HepG2 (cell line): ENCODE data around the gene MXI1. TPM values are rescaled to one million over a fixed set of nuclear protein-coding genes. Genes with fewer than 3 reads are reported as not detected.
A peak's percentile ranks its signal among the peaks of the same experiment; 100 is the strongest.

Experiments
- ATAC-seq: fragments of 200-7000 bp; cut with Tn5 transposase; 3 replicates; pipeline ENCODE4 v1.9.1; 2020; ENCODE audit warnings: mild to moderate bottlenecking, moderate library complexity
- BruUV-seq: library from RNA; stranded (reverse); fragments of 400-500 nt; replicated peaks from 2 replicates; lab custom pipeline; 2021; lab: Mats Ljungman, UMichigan
- CTCF ChIA-PET: fragments of 300-600 bp; formaldehyde crosslinking; extraction: SDS; loops from one replicate; lab custom pipeline; 2021; ENCODE audit warnings: low total read pairs, inconsistent platforms, low intra/inter-chr PET ratio; lab: Yijun Ruan, JAX
- POLR2A ChIA-PET: fragments of 350-600 bp; sonication (Branson Sonifier 250); formaldehyde crosslinking; loops from one replicate; lab custom pipeline; 2020; ENCODE audit warnings: antibody characterized with exemption, inconsistent platforms; lab: Yijun Ruan, JAX
- DNase-seq: peaks from one replicate; pipeline ENCODE4 v3.0.0-alpha.2; 2015; ENCODE audit warnings: low spot score
- FAIRE-seq: peaks from 3 replicates; lab custom pipeline; 2011; peaks lifted over from hg19 to GRCh38; lab: Jason Lieb, UNC
- H2AFZ ChIP-seq: one replicate; pipeline ENCODE4 v1.6.1; 2011; ENCODE audit warnings: low read length, inconsistent platforms
- H3K27ac ChIP-seq: fragments of 300-600 bp; 3 replicates; pipeline ENCODE4 v1.8.0; 2011; ENCODE audit warnings: mixed run types, mild to moderate bottlenecking, mixed read lengths, low read length, inconsistent platforms; ENCODE audit not compliant: insufficient read depth; ENCODE audit errors: extremely low read length
- H3K27me3 ChIP-seq, 2 experiments: fragments of 200-600 bp in 1 of 2; 2 replicates in 1 of 2; 3 replicates in 1 of 2; pipeline versions ENCODE4 v1.6.0 to v1.8.0; 2011; ENCODE audit warnings: low read length in 2 of 2, mild to moderate bottlenecking in 2 of 2, moderate library complexity in 2 of 2, inconsistent platforms in 1 of 2; ENCODE audit not compliant: insufficient read depth in 2 of 2, control insufficient read depth in 1 of 2
- H3K36me3 ChIP-seq, 2 experiments: fragments of 200-600 bp in 1 of 2; replicated peaks in 1 of 2; 2 replicates in 1 of 2; 3 replicates in 1 of 2; pipeline versions ENCODE4 v1.5.1 to v1.8.0; 2011; ENCODE audit warnings: low read length in 2 of 2, inconsistent platforms in 1 of 2; ENCODE audit not compliant: insufficient read depth in 2 of 2, control insufficient read depth in 1 of 2
- H3K4me1 ChIP-seq: 2 replicates; pipeline ENCODE4 v1.5.1; 2012; ENCODE audit warnings: low read length, inconsistent platforms; ENCODE audit not compliant: insufficient read depth
- H3K4me2 ChIP-seq: 2 replicates; pipeline ENCODE4 v1.6.0; 2011; ENCODE audit warnings: low read depth, low read length, inconsistent platforms
- H3K4me3 ChIP-seq, 3 experiments: fragments of 200-600 bp in 1 of 3; sonication (generic), shearing (Covaris generic) in 1 of 3; replicated peaks in 1 of 3; 2 replicates each; pipeline ENCODE4 v1.5.1; 2011 to 2016; ENCODE audit warnings: low read length in 3 of 3, inconsistent platforms in 2 of 3, low read depth in 2 of 3, mild to moderate bottlenecking in 2 of 3, control low read depth in 1 of 3, mixed read lengths in 1 of 3; ENCODE audit not compliant: insufficient read depth in 1 of 3
- H3K79me2 ChIP-seq: one replicate; pipeline ENCODE4 v1.6.1; 2011; ENCODE audit warnings: low read length, inconsistent platforms; ENCODE audit not compliant: insufficient read depth
- H3K9ac ChIP-seq: 2 replicates; pipeline ENCODE4 v1.6.0; 2011; ENCODE audit warnings: mild to moderate bottlenecking, low read depth, low read length, inconsistent platforms; ENCODE audit not compliant: insufficient read depth
- H3K9me3 ChIP-seq: 2 replicates; pipeline ENCODE4 v1.5.1; 2012; ENCODE audit warnings: mild to moderate bottlenecking, low read length
- H4K20me1 ChIP-seq: 2 replicates; pipeline ENCODE4 v1.6.0; 2011; ENCODE audit warnings: inconsistent platforms, mild to moderate bottlenecking, low read length, moderate library complexity; ENCODE audit not compliant: insufficient read depth
- ATF7 ChIP-seq, 2 experiments: fragments of 450-650 bp in 1 of 2; sonication (generic) in 1 of 2; formaldehyde crosslinking in 1 of 2; IDR thresholded peaks; 2 replicates each; pipeline versions ENCODE4 v1.4.0 to v1.6.1; 2016 to 2020; ENCODE audit warnings: antibody characterized with exemption in 1 of 2, mild to moderate bottlenecking in 1 of 2, missing genetic modification reagents in 1 of 2
- DNMT3B ChIP-seq: conservative IDR thresholded peaks from 2 replicates; pipeline ENCODE4 v1.6.1; 2016; ENCODE audit warnings: missing biosample characterization, control low read depth
- ELF3 ChIP-seq: IDR thresholded peaks from 2 replicates; pipeline ENCODE4 v1.6.1; 2016; ENCODE audit warnings: missing genetic modification reagents, missing compliant biosample characterization
- KLF13 ChIP-seq: sonication (generic); formaldehyde crosslinking; IDR thresholded peaks from 2 replicates; pipeline ENCODE4 v1.4.0; 2020; ENCODE audit warnings: mild to moderate bottlenecking, missing genetic modification reagents
- NFKBIZ ChIP-seq: IDR thresholded peaks from 2 replicates; pipeline ENCODE4 v1.6.1; 2018; ENCODE audit warnings: missing genetic modification reagents, missing compliant biosample characterization
- TEAD3 ChIP-seq: optimal IDR thresholded peaks from 2 replicates; pipeline ENCODE3; 2016; ENCODE audit warnings: borderline replicate concordance
- ZFY ChIP-seq: sonication (generic); formaldehyde crosslinking; IDR thresholded peaks from 2 replicates; pipeline ENCODE4 v1.4.0; 2020; ENCODE audit warnings: missing genetic modification reagents
- ZNF276 ChIP-seq: sonication (generic); formaldehyde crosslinking; IDR thresholded peaks from 2 replicates; pipeline ENCODE4 v1.4.0; 2020; ENCODE audit warnings: mild to moderate bottlenecking, low read depth, missing genetic modification reagents
- ZNF333 ChIP-seq: sonication (generic); formaldehyde crosslinking; IDR thresholded peaks from 2 replicates; pipeline ENCODE4 v1.4.0; 2020; ENCODE audit warnings: mild to moderate bottlenecking, missing genetic modification reagents, borderline replicate concordance
- ZNF670 ChIP-seq: sonication (generic); formaldehyde crosslinking; IDR thresholded peaks from 2 replicates; pipeline ENCODE4 v1.8.0; 2022; ENCODE audit warnings: mild to moderate bottlenecking, missing genetic modification reagents, borderline replicate concordance
- ZNF678 ChIP-seq: sonication (generic); formaldehyde crosslinking; IDR thresholded peaks from 2 replicates; pipeline ENCODE4 v1.4.0; 2020; ENCODE audit warnings: mild to moderate bottlenecking, missing genetic modification reagents
- WGBS: methylation state at CpG from one replicate; pipeline ENCODE4 v1.1.6; 2017; ENCODE audit warnings: low lambda C conversion rate; 5-methylcytosine and 5-hydroxymethylcytosine counted together
- in situ Hi-C: cut with HindIII; loops from 2 replicates; pipeline ENCODE4 v1.10.0; 2017; ENCODE audit warnings: low pct_unique_long_range_greater_than_20kb; ENCODE audit not compliant: extremely low pct_ligation_motif_present
- intact Hi-C: fragments of 100-400 bp; cut with micrococcal nuclease; formaldehyde crosslinking; loops from one replicate; pipeline ENCODE4 v1.10.0; 2022; ENCODE audit not compliant: unreplicated experiment
- polyA plus RNA-seq, 8 experiments: library from polyadenylated mRNA; depleted of rRNA in 3 of 8; stranded (reverse) in 7 of 8; unstranded in 1 of 8; fragments of >200 nt; fragmentation: Illumina TruSeq in 4 of 8; extraction: Trizol in 4 of 8; gene quantifications; 2 replicates each; pipeline versions ENCODE4 v1.2.1 to v1.2.3, GENCODE V29; 2011 to 2016; ENCODE audit warnings: low read depth in 4 of 8, missing spikeins in 1 of 8, mixed read lengths in 1 of 8; ENCODE audit not compliant: insufficient read depth in 1 of 8
- total RNA-seq, 5 experiments: library from RNA; depleted of rRNA; stranded (reverse); fragments of >200 nt; fragmentation: Illumina TruSeq; extraction: Trizol; gene quantifications; 2 replicates each; pipeline ENCODE4 v1.2.3, GENCODE V29; 2016; ENCODE audit warnings: low read depth in 1 of 5
- TF ChIP-seq, protein P1 (sequence below), 2 experiments: IDR thresholded peaks; 2 replicates each; pipeline ENCODE4 v1.6.1; 2011 to 2012; ENCODE audit warnings: low read length in 2 of 2, borderline replicate concordance in 1 of 2, low read depth in 1 of 2, mild to moderate bottlenecking in 1 of 2, moderate library complexity in 1 of 2

Gene MXI1
- total and polyA plus RNA-seq, 2 of the 13 experiments (the other 11 are each of a cell fraction or from before 2014, with no cell fraction given), result 6.6 to 22.0 TPM

GRCh38 chr10:110168601-110169481, 38.6 kb upstream of the MXI1 start:
- in situ Hi-C loops, result no loop called here
- 6% methylated on average over 8 of the region's 10 CpGs for WGBS
- ChIA-PET CTCF (no interaction called here), POLR2A (interaction anchor here (0.8 kb wide), 1 partner anchor 8 kb away, joined by 5 read pairs; no protein-coding TSS in a partner anchor)
- intact Hi-C loops, result no loop called here
- Histone ChIP-seq H3K9ac (no peak overlapping the region), H3K36me3 (no peaks in the 10 kb centered on the region), H3K27me3 (peaks cover 0 to 22% of the 10 kb centered on the region in 2 experiments; a peak in 2 of 5 replicates), H3K79me2 (no peaks in the 10 kb centered on the region), H3K9me3 (no peaks in the 10 kb centered on the region), H3K4me2 (peak overlapping the region; percentile 54; the same call in 1 of the 2 replicates), H2AFZ (no peak overlapping the region), H3K27ac (no peak overlapping the region), H3K4me3 (no peak overlapping the region), H4K20me1 (no peaks in the 10 kb centered on the region), H3K4me1 (peaks cover 39% of the 10 kb centered on the region)
- DNase-seq (peak; percentile 50), FAIRE-seq (peak; percentile 78), ATAC-seq (peak; percentile 97)
- BruUV-seq, result no TSS peak
- TF ChIP-seq ZNF276 (no peak), KLF13 (CRISPR knock-in tag) (no peak), ZNF678 (CRISPR knock-in tag) (no peak), ZNF333 (no peak), TEAD3 (CRISPR knock-in tag) (peak; percentile 35), ATF7 (IDR thresholded peaks at IDR 0.05) (no peak), ATF7 (CRISPR knock-in tag; IDR thresholded peaks at IDR 0.05) (no peak), ZFY (CRISPR knock-in tag) (no peak), NFKBIZ (CRISPR knock-in tag) (no peak), DNMT3B (CRISPR knock-in tag) (no peak), ELF3 (CRISPR knock-in tag) (peak; percentile 14; the same call in 1 of the 2 replicates), ZNF670 (no peak)
- TF ChIP-seq, protein P1, sequence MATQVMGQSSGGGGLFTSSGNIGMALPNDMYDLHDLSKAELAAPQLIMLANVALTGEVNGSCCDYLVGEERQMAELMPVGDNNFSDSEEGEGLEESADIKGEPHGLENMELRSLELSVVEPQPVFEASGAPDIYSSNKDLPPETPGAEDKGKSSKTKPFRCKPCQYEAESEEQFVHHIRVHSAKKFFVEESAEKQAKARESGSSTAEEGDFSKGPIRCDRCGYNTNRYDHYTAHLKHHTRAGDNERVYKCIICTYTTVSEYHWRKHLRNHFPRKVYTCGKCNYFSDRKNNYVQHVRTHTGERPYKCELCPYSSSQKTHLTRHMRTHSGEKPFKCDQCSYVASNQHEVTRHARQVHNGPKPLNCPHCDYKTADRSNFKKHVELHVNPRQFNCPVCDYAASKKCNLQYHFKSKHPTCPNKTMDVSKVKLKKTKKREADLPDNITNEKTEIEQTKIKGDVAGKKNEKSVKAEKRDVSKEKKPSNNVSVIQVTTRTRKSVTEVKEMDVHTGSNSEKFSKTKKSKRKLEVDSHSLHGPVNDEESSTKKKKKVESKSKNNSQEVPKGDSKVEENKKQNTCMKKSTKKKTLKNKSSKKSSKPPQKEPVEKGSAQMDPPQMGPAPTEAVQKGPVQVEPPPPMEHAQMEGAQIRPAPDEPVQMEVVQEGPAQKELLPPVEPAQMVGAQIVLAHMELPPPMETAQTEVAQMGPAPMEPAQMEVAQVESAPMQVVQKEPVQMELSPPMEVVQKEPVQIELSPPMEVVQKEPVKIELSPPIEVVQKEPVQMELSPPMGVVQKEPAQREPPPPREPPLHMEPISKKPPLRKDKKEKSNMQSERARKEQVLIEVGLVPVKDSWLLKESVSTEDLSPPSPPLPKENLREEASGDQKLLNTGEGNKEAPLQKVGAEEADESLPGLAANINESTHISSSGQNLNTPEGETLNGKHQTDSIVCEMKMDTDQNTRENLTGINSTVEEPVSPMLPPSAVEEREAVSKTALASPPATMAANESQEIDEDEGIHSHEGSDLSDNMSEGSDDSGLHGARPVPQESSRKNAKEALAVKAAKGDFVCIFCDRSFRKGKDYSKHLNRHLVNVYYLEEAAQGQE (IDR thresholded peaks at IDR 0.05; ENCODE audit: borderline replicate concordance in 1 of 2, low read depth in 1 of 2, low read length in 2 of 2), result peak in 1 of 2 experiments; percentile 86; a peak in 3 of 4 replicates
